ENCODE results near the gene FBLN1. TPM values are rescaled to one million over a fixed set of nuclear protein-coding genes. Genes with fewer than 3 reads are reported as not detected.
"Not testable (repeated sequence)": the region's sequence is repeated elsewhere in the genome, so short reads cannot be mapped to it uniquely, and the experiment has no call there.

The FBLN1 gene
- total RNA-seq, 1 donor from 2014 or later = 82.8 TPM

DNA sequence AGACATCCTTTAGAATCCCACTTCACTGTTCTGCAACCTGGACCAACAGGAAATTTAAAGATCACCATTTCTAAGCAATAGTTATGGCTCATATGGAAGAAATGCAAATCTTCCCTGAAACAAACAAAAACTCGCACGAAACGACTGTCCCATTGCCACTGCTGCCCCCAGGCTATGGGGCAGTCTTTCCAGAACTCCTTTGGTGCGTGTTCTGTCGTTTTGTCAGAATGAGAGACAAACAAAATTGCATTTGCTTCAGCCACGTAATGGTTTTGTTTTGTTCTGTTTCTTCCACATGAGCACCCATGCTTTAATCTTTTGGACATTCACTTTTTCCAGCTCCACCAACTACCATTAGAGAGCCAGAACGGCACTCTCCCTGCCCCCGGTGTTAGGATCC lies 10.8 kb upstream of the FBLN1 start:
- H3K27ac ChIP-seq (replicated peaks) = no peak overlapping the region
- H3K4me3 ChIP-seq = no peak overlapping the region
- peaks cover 10% of the 10 kb centered on the region for H3K4me1 ChIP-seq
- no peak for DNase-seq
- intact Hi-C loops (cut with micrococcal nuclease) = no loop called here
- peaks cover 66% of the 10 kb centered on the region for H3K27me3 ChIP-seq (ENCODE audit: low read depth)
- H3K36me3 ChIP-seq = no peaks in the 10 kb centered on the region
- TF ChIP-seq, protein P1, sequence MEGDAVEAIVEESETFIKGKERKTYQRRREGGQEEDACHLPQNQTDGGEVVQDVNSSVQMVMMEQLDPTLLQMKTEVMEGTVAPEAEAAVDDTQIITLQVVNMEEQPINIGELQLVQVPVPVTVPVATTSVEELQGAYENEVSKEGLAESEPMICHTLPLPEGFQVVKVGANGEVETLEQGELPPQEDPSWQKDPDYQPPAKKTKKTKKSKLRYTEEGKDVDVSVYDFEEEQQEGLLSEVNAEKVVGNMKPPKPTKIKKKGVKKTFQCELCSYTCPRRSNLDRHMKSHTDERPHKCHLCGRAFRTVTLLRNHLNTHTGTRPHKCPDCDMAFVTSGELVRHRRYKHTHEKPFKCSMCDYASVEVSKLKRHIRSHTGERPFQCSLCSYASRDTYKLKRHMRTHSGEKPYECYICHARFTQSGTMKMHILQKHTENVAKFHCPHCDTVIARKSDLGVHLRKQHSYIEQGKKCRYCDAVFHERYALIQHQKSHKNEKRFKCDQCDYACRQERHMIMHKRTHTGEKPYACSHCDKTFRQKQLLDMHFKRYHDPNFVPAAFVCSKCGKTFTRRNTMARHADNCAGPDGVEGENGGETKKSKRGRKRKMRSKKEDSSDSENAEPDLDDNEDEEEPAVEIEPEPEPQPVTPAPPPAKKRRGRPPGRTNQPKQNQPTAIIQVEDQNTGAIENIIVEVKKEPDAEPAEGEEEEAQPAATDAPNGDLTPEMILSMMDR (IDR thresholded peaks at IDR 0.05; ENCODE audit: borderline replicate concordance) = no peak
- H3K9me3 ChIP-seq (replicated peaks) = no peaks in the 10 kb centered on the region

DNA sequence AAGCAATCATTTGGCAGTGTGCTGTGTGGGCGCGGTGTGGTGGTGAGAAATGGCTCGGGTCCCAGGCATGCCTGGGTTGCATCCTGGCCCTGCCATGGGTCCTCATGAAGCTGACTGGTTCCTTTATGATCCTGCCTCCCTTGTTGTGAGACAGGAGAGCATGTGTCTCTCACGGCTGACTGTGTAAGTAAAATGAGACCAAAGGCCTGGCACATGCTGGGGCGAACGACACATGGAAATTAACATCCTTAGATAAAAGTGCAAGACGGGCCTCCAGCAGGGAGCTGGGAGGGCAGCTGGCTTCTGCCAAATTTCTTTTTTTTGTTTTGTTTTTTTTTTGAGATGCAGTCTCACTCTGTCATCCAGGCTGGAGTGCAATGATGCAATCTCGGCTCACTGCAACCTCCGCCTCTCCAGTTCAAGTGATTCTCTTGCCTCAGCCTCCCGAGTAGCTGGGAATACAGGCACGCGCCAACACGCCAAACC lies 9.4 kb upstream of the FBLN1 start:
- Histone ChIP-seq H3K4me1 (peaks cover 17% of the 10 kb centered on the region), H3K36me3 (no peaks in the 10 kb centered on the region), H3K4me3 (no peak overlapping the region), H3K27ac (replicated peaks) (peak overlapping the region; percentile 46), H3K27me3 (ENCODE audit: low read depth) (peaks cover 61% of the 10 kb centered on the region), H3K9me3 (replicated peaks) (no peaks in the 10 kb centered on the region)
- TF ChIP-seq, protein P1 (IDR thresholded peaks at IDR 0.05; ENCODE audit: borderline replicate concordance) = no peak
- intact Hi-C loops (cut with micrococcal nuclease) = no loop called here
- no peak for DNase-seq

DNA sequence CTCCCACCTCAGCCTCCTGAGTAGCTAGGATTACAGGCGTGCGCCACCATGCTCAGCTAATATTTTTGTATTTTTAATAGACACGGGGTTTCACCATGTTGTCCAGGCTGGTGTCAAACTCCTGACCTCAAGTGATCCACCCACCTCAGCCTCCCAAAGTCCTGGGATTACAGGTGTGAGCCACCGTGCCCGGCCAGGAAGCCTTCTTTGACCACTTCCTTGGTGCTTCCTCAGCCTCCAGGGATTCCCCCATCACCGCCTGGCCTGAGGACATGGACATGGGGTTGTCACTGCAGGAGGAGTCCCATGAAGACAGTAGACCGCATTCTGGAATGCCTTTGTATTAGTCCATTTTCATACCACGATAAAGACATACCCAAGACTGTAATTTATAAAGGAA lies 8.4 kb upstream of the FBLN1 start:
- intact Hi-C loops (cut with micrococcal nuclease); H3K9me3 ChIP-seq (replicated peaks): not testable (repeated sequence)

DNA sequence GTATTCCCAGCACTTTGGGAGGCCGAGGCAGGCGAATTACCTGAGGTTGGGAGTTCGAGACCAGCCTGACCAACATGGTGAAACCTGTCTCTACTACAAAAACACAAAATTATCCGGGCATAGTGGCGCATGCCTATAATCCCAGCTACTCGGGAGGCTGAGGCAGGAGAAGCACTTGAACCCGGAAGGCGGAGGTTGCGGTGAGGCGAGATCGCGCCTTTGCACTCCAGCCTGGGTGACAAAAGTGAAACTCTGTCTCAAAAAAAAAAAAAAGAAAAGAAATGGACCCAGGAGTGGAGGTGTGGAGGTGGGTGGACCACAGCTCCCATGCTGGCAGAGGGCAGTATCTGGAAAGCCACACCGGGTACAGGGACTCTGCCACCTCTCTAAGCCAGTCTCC lies 7.1 kb upstream of the FBLN1 start:
- H3K36me3 ChIP-seq; intact Hi-C loops (cut with micrococcal nuclease); H3K9me3 ChIP-seq (replicated peaks); DNase-seq; H3K4me3 ChIP-seq; H3K27ac ChIP-seq (replicated peaks): not testable (repeated sequence)
- Histone ChIP-seq H3K4me1 (peaks cover 31% of the 10 kb centered on the region), H3K27me3 (ENCODE audit: low read depth) (peaks cover 52% of the 10 kb centered on the region)

More for the DNA sequence above, 8.4 kb upstream of the FBLN1 start:
- peaks cover 26% of the 10 kb centered on the region for H3K4me1 ChIP-seq
- not testable (repeated sequence) for H3K36me3 ChIP-seq; H3K4me3 ChIP-seq; DNase-seq; H3K27ac ChIP-seq (replicated peaks)
- H3K27me3 ChIP-seq (ENCODE audit: low read depth) = peaks cover 57% of the 10 kb centered on the region

DNA sequence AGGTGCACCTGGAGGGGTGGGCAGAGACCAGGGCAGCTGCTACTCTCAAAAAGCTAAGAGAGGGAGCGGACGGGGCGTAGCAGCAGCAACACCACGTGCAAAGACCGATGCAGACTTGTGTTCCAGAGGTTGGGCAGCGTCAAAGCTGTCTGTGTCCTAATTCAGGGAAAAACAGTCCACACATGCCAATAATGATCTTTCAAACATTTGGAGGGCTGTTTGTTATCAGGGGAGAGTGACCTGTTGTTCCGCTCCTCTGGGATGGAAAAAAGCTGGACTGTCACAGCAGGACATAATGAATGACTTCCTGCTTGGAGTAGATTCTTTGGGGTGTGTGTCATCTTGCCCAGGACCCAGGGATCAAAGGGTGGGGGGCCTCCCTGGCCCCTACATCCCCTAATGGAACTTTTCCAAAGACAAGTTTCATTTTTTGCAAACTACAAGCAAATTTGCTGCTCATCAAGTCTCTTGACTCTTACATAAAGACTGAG lies 6.2 kb upstream of the FBLN1 start:
- Histone ChIP-seq H3K27ac (replicated peaks) (peak overlapping the region; percentile 70), H3K4me1 (peaks cover 31% of the 10 kb centered on the region), H3K36me3 (no peaks in the 10 kb centered on the region), H3K4me3 (no peak overlapping the region), H3K27me3 (ENCODE audit: low read depth) (peaks cover 49% of the 10 kb centered on the region), H3K9me3 (replicated peaks) (no peaks in the 10 kb centered on the region)
- intact Hi-C loops (cut with micrococcal nuclease) = no loop called here
- TF ChIP-seq, protein P1 (IDR thresholded peaks at IDR 0.05; ENCODE audit: borderline replicate concordance) = no peak
- DNase-seq = no peak

DNA sequence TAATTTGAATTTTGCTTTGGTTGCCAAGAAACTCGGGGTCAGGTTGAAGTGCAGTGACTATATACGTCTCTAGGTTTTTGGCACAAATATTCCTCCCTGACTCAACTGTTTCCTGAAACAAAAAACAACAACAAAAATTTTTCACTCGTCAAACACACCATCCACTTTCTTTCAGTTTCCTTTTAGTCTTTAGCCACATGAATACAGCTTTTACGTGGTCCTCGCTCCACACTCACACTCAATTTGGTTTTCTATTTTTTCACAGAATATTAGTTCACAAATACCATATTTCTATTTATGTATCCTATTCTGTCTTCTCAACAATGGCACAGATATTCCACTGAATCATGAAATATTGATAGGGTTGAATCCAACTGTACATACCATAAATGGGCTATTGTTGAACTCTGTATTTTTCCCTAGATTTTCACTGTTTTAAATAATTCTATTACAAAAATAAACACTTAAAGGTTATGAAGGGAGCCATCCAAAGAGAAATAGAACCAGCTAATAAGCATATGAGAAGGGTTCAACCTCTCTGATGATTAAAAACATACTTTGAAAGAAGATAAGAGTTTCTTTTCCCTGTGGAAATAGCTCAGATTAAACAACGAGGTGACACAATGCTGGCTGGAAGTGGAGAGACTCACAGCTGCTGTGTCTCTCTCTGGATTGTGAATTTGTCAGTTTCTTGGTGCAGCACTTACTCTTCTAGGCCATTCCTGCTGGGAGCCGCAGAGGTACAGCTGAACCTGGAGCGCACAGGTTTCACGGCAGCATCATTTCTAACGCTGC lies 5.1 kb upstream of the FBLN1 start:
- H3K4me3 ChIP-seq = no peak overlapping the region
- H3K36me3 ChIP-seq = no peaks in the 10 kb centered on the region
- H3K4me1 ChIP-seq = peaks cover 36% of the 10 kb centered on the region
- H3K9me3 ChIP-seq (replicated peaks) = no peaks in the 10 kb centered on the region
- no peak for DNase-seq
- TF ChIP-seq, protein P1 (IDR thresholded peaks at IDR 0.05; ENCODE audit: borderline replicate concordance) = no peak
- intact Hi-C loops (cut with micrococcal nuclease) = no loop called here
- peak overlapping the region; percentile 70 for H3K27ac ChIP-seq (replicated peaks)
- H3K27me3 ChIP-seq (ENCODE audit: low read depth) = peaks cover 51% of the 10 kb centered on the region

All from left ventricle myocardium inferior (tissue), 1 donor.